Measurements from ENCODE around the gene ELK3. TPM values are rescaled to one million over a fixed set of nuclear protein-coding genes. Genes with fewer than 3 reads are reported as not detected.

Gene ELK3
- total and polyA plus RNA-seq, 2 experiments from 2014 or later: 7.3 to 9.6 TPM

- no peak overlapping the region for H3K27ac ChIP-seq
- no peaks in the 10 kb centered on the region for H3K27me3 ChIP-seq
- H3K4me1 ChIP-seq (ENCODE audit: low read depth): peaks cover 27% of the 10 kb centered on the region
- no peaks in the 10 kb centered on the region for H3K9me3 ChIP-seq (ENCODE audit: low read depth)
- peak in 1 of 2 donors; percentile 35 for DNase-seq (ENCODE audit: low read depth in 1 of 2, low spot score in 1 of 2)
- H3K36me3 ChIP-seq: no peaks in the 10 kb centered on the region
- no peak overlapping the region for H3K4me3 ChIP-seq
- no peak for TF ChIP-seq CTCF (IDR thresholded peaks at IDR 0.05; ENCODE audit: low read depth, low read length)
Observed at GRCh38 chr12:96220902-96221301, 26.7 kb downstream of the ELK3 start.

- no peak for TF ChIP-seq CTCF (IDR thresholded peaks at IDR 0.05; ENCODE audit: low read depth, low read length)
- no peak for DNase-seq (ENCODE audit: low read depth in 1 of 2, low spot score in 1 of 2)
- Histone ChIP-seq H3K27ac (no peak overlapping the region), H3K4me1 (ENCODE audit: low read depth) (peaks cover 27% of the 10 kb centered on the region), H3K9me3 (ENCODE audit: low read depth) (no peaks in the 10 kb centered on the region), H3K36me3 (no peaks in the 10 kb centered on the region), H3K27me3 (no peaks in the 10 kb centered on the region), H3K4me3 (no peak overlapping the region)
Observed at GRCh38 chr12:96221391-96221790, 27.2 kb downstream of the ELK3 start.

- Histone ChIP-seq H3K4me1 (ENCODE audit: low read depth) (peaks cover 34% of the 10 kb centered on the region), H3K36me3 (no peaks in the 10 kb centered on the region), H3K4me3 (no peak overlapping the region), H3K9me3 (ENCODE audit: low read depth) (no peaks in the 10 kb centered on the region), H3K27me3 (no peaks in the 10 kb centered on the region), H3K27ac (no peak overlapping the region)
- TF ChIP-seq CTCF (IDR thresholded peaks at IDR 0.05; ENCODE audit: low read depth, low read length): no peak
- no peak for DNase-seq (ENCODE audit: low read depth in 1 of 2, low spot score in 1 of 2)
Observed at GRCh38 chr12:96223411-96224218, 29.4 kb downstream of the ELK3 start.

GRCh38 chr12:96224219-96224615 is 30.0 kb downstream of the ELK3 start:
- Histone ChIP-seq H3K27ac (no peak overlapping the region), H3K9me3 (ENCODE audit: low read depth) (no peaks in the 10 kb centered on the region)

GRCh38 chr12:96225044-96225855 is 31.1 kb downstream of the ELK3 start:
- Histone ChIP-seq H3K27ac (peak overlapping the region; percentile 19), H3K27me3 (no peaks in the 10 kb centered on the region), H3K4me3 (no peak overlapping the region), H3K4me1 (ENCODE audit: low read depth) (peaks cover 34% of the 10 kb centered on the region), H3K36me3 (no peaks in the 10 kb centered on the region), H3K9me3 (ENCODE audit: low read depth) (no peaks in the 10 kb centered on the region)
- TF ChIP-seq CTCF (IDR thresholded peaks at IDR 0.05; ENCODE audit: low read depth, low read length): no peak
- DNase-seq (ENCODE audit: low read depth in 1 of 2, low spot score in 1 of 2): peak; percentile 20 to 67

More at GRCh38 chr12:96224219-96224615, 30.0 kb downstream of the ELK3 start:
- H3K4me1 ChIP-seq (ENCODE audit: low read depth): peaks cover 34% of the 10 kb centered on the region
- DNase-seq (ENCODE audit: low read depth in 1 of 2, low spot score in 1 of 2): no peak
- H3K36me3 ChIP-seq: no peaks in the 10 kb centered on the region
- no peak for TF ChIP-seq CTCF (IDR thresholded peaks at IDR 0.05; ENCODE audit: low read depth, low read length)
- no peaks in the 10 kb centered on the region for H3K27me3 ChIP-seq
- H3K4me3 ChIP-seq: no peak overlapping the region

Data from cardiac muscle cell (in vitro differentiated cells and primary cell).